WTC11 (cell line): ENCODE measurements around the gene PHLDB3. TPM values are rescaled to one million over a fixed set of nuclear protein-coding genes. Genes with fewer than 3 reads are reported as not detected.

Experiments
- ATAC-seq: fragments of 200-7000 bp; cut with Tn5 transposase; 2 replicates; pipeline ENCODE4 v1.10.0; 2021; ENCODE audit warnings: mild to moderate bottlenecking, moderate library complexity
- CTCF ChIA-PET: fragments of 300-600 bp; sonication (Branson Sonifier 250); formaldehyde crosslinking; loops from one replicate; lab custom pipeline; 2021; ENCODE audit warnings: antibody characterized with exemption; lab: Charles Lee
- POLR2A ChIA-PET: fragments of 350-600 bp; sonication (Branson Sonifier 250); formaldehyde crosslinking; loops from one replicate; lab custom pipeline; 2021; ENCODE audit warnings: antibody characterized with exemption; lab: Charles Lee
- DNase-seq: peaks from one replicate; pipeline ENCODE4 v3.0.0; 2021; ENCODE audit warnings: low spot score
- H3K27ac Mint-ChIP-seq: 2 replicates; pipeline ENCODE4 v1.8.0; 2021; ENCODE audit warnings: mixed read lengths
- H3K27me3 Mint-ChIP-seq: 2 replicates; pipeline ENCODE4 v1.8.0; 2021; ENCODE audit warnings: low read depth, mild to moderate bottlenecking, moderate library complexity, mixed read lengths
- H3K36me3 Mint-ChIP-seq: 2 replicates; pipeline ENCODE4 v1.8.0; 2021; ENCODE audit warnings: mixed read lengths
- H3K4me1 Mint-ChIP-seq: 2 replicates; pipeline ENCODE4 v1.8.0; 2022; ENCODE audit warnings: mixed read lengths
- H3K4me3 Mint-ChIP-seq: 2 replicates; pipeline ENCODE4 v1.8.0; 2021; ENCODE audit warnings: mild to moderate bottlenecking, moderate library complexity, mixed read lengths
- H3K9me3 Mint-ChIP-seq: 2 replicates; pipeline ENCODE4 v1.8.0; 2021; ENCODE audit warnings: mixed read lengths
- ARID4B ChIP-seq: sonication (generic); formaldehyde crosslinking; IDR thresholded peaks from 2 replicates; pipeline ENCODE4 v1.8.0; 2023; ENCODE audit warnings: missing genetic modification reagents, mild to moderate bottlenecking, borderline replicate concordance
- ATF3 ChIP-seq: sonication (generic); formaldehyde crosslinking; conservative IDR thresholded peaks from 2 replicates; pipeline ENCODE4 v1.8.1; 2022; ENCODE audit warnings: mild to moderate bottlenecking, missing genetic modification reagents
- ESRRA ChIP-seq: sonication (generic); formaldehyde crosslinking; IDR thresholded peaks from 2 replicates; pipeline ENCODE4 v1.8.1; 2022; ENCODE audit warnings: mild to moderate bottlenecking, missing genetic modification reagents, borderline replicate concordance
- HMGXB4 ChIP-seq: sonication (generic); formaldehyde crosslinking; IDR thresholded peaks from 2 replicates; pipeline ENCODE4 v1.8.1; 2023; ENCODE audit warnings: mild to moderate bottlenecking, moderate library complexity, missing genetic modification reagents
- JAZF1 ChIP-seq: fragments of 250-450 bp; sonication (Bioruptor Pico); IDR thresholded peaks from 2 replicates; pipeline ENCODE4 v1.9.0; 2021; ENCODE audit warnings: moderate library complexity, mild to moderate bottlenecking, inconsistent platforms
- NFATC4 ChIP-seq: fragments of 250-450 bp; sonication (Bioruptor Pico); IDR thresholded peaks from 2 replicates; pipeline ENCODE4 v1.9.0; 2021; ENCODE audit warnings: mild to moderate bottlenecking
- NFE2L1 ChIP-seq: sonication (generic); formaldehyde crosslinking; IDR thresholded peaks from 2 replicates; pipeline ENCODE4 v1.8.1; 2023; ENCODE audit warnings: missing genetic modification reagents
- NR1H2 ChIP-seq: sonication (generic); formaldehyde crosslinking; IDR thresholded peaks from 2 replicates; pipeline ENCODE4 v1.9.0; 2021; ENCODE audit warnings: mild to moderate bottlenecking, moderate library complexity, missing genetic modification reagents
- RORB ChIP-seq: fragments of 250-450 bp; sonication (Bioruptor Pico); IDR thresholded peaks from 2 replicates; pipeline ENCODE4 v1.9.0; 2021; ENCODE audit warnings: mild to moderate bottlenecking
- STAT6 ChIP-seq: sonication (generic); formaldehyde crosslinking; conservative IDR thresholded peaks from 2 replicates; pipeline ENCODE4 v1.8.1; 2023; ENCODE audit warnings: mild to moderate bottlenecking, low read depth, missing genetic modification reagents, moderate library complexity
- USF2 ChIP-seq: sonication (generic); formaldehyde crosslinking; IDR thresholded peaks from 2 replicates; pipeline ENCODE4 v1.8.1; 2023; ENCODE audit warnings: mild to moderate bottlenecking, missing genetic modification reagents, moderate library complexity
- ZNF317 ChIP-seq: sonication (generic); formaldehyde crosslinking; IDR thresholded peaks from 2 replicates; pipeline ENCODE4 v1.8.1; 2023; ENCODE audit warnings: low read depth, mild to moderate bottlenecking, moderate library complexity, missing genetic modification reagents, borderline replicate concordance
- ZNF512 ChIP-seq: sonication (generic); formaldehyde crosslinking; IDR thresholded peaks from 2 replicates; pipeline ENCODE4 v1.8.1; 2022; ENCODE audit warnings: missing genetic modification reagents, borderline replicate concordance
- ZNF532 ChIP-seq: fragments of 250-450 bp; sonication (Bioruptor Pico); IDR thresholded peaks from 2 replicates; pipeline ENCODE4 v1.9.0; 2021; ENCODE audit warnings: mild to moderate bottlenecking, borderline replicate concordance
- total RNA-seq: library from RNA; stranded (reverse); gene quantifications from 3 replicates; pipeline ENCODE4 v1.2.3, GENCODE V29; 2021
- TF ChIP-seq, protein P1 (sequence below): fragments of 250-450 bp; sonication (Bioruptor Pico); IDR thresholded peaks from 2 replicates; pipeline ENCODE4 v1.9.0; 2021; ENCODE audit warnings: mild to moderate bottlenecking

The PHLDB3 gene
- total RNA-seq, 1 experiment from 2014 or later: 14.6 TPM

DNA sequence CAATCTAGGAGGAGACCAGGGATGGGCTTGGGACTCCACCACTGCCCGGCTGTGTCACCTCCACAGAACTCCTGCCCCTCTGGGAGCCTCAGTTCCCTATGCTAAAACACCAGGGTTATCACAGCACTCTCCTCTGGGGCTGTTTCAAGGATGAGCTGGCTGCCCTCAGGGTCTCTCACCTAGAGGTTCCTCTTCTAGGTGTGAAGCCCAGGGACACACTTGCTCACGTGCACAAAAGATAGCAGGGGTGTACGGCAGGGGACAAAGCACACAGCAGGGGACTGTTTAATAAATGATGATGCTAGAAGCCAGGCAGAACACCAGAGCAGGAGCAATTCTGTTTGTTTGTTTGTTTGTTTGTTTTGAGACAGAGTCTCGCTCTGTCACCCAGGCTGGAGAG lies 22.4 kb downstream of the PHLDB3 start:
- DNase-seq: no peak
- Mint-ChIP-seq H3K4me1 (no peaks in the 10 kb centered on the region), H3K27me3 (no peaks in the 10 kb centered on the region; the same call in 1 of the 2 replicates), H3K27ac (no peak overlapping the region), H3K4me3 (no peak overlapping the region), H3K9me3 (no peaks in the 10 kb centered on the region), H3K36me3 (no peaks in the 10 kb centered on the region)
- CTCF ChIA-PET: interaction anchor here (0.7 to 0.9 kb wide), 2 partner anchors 18 to 37 kb away, joined by 3 to 4 read pairs; no protein-coding TSS in a partner anchor
- POLR2A ChIA-PET: no interaction called here
- no peak for ATAC-seq
- no peak for TF ChIP-seq JAZF1
- no peak for TF ChIP-seq STAT6 (CRISPR knock-in tag)
- TF ChIP-seq RORB (CRISPR knock-in tag): no peak
- TF ChIP-seq ZNF317 (CRISPR knock-in tag): no peak
- TF ChIP-seq NR1H2: no peak
- TF ChIP-seq HMGXB4 (CRISPR knock-in tag): no peak
- no peak for TF ChIP-seq ATF3
- TF ChIP-seq, protein P1, sequence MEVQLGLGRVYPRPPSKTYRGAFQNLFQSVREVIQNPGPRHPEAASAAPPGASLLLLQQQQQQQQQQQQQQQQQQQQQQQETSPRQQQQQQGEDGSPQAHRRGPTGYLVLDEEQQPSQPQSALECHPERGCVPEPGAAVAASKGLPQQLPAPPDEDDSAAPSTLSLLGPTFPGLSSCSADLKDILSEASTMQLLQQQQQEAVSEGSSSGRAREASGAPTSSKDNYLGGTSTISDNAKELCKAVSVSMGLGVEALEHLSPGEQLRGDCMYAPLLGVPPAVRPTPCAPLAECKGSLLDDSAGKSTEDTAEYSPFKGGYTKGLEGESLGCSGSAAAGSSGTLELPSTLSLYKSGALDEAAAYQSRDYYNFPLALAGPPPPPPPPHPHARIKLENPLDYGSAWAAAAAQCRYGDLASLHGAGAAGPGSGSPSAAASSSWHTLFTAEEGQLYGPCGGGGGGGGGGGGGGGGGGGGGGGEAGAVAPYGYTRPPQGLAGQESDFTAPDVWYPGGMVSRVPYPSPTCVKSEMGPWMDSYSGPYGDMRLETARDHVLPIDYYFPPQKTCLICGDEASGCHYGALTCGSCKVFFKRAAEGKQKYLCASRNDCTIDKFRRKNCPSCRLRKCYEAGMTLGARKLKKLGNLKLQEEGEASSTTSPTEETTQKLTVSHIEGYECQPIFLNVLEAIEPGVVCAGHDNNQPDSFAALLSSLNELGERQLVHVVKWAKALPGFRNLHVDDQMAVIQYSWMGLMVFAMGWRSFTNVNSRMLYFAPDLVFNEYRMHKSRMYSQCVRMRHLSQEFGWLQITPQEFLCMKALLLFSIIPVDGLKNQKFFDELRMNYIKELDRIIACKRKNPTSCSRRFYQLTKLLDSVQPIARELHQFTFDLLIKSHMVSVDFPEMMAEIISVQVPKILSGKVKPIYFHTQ (CRISPR knock-in tag): no peak
- no peak for TF ChIP-seq NFATC4

DNA sequence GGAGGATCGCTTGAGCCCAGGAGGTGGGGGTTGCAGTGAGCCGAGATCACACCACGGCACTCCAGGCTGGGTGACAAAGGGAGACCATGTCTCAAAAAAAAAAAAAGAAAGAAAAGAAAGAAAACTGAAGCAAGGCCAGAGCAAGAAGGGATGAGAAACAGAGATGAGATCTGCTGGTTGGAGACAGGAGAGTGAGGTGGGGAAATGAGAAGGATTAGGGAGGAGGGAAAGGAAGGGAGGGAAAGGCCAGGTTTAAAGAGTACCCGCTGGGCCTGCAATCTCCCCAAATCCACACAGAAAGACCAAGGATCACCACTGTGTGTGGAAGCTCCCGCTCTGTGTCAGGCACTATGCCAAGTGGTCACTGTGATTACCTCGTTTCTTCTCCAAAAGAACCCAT lies 22.8 kb downstream of the PHLDB3 start:
- H3K4me1 Mint-ChIP-seq: no peaks in the 10 kb centered on the region
- H3K9me3 Mint-ChIP-seq: no peaks in the 10 kb centered on the region
- CTCF ChIA-PET: interaction anchor here (0.9 kb wide), 1 partner anchor 38 kb away, joined by 3 read pairs; no protein-coding TSS in a partner anchor
- no peak for ATAC-seq
- H3K4me3 Mint-ChIP-seq: no peak overlapping the region
- H3K36me3 Mint-ChIP-seq: no peaks in the 10 kb centered on the region
- H3K27ac Mint-ChIP-seq: no peak overlapping the region
- POLR2A ChIA-PET: no interaction called here
- no peak for DNase-seq
- H3K27me3 Mint-ChIP-seq: peaks cover 3% of the 10 kb centered on the region; the same call in 1 of the 2 replicates
- TF ChIP-seq NFE2L1 (CRISPR knock-in tag) (no peak), ZNF532 (no peak), ESRRA (CRISPR knock-in tag) (no peak), ARID4B (CRISPR knock-in tag) (no peak), USF2 (CRISPR knock-in tag) (no peak), NR1H2 (no peak), ZNF512 (no peak)
